HCT116 (cell line): ENCODE measurements around the gene ZIC5.

Experiments
- CTCF ChIP-seq, 3 experiments: fragments of 200-600 bp in 1 of 3; sonication (generic) in 1 of 3; IDR thresholded peaks in 2 of 3; conservative IDR thresholded peaks in 1 of 3; 2 replicates each; pipeline ENCODE4 v1.5.1; 2012 to 2017; ENCODE audit warnings: low read depth in 2 of 3, low read length in 2 of 3, antibody characterized with exemption in 1 of 3, borderline replicate concordance in 1 of 3, control low read depth in 1 of 3, mild to moderate bottlenecking in 1 of 3, mixed read lengths in 1 of 3, mixed run types in 1 of 3, moderate library complexity in 1 of 3; ENCODE audit not compliant: insufficient read depth in 1 of 3
- EGR1 ChIP-seq: IDR thresholded peaks from 2 replicates; pipeline ENCODE4 v1.6.1; 2012; ENCODE audit warnings: low read depth
- EZH2 ChIP-seq: fragments of 200-600 bp; sonication (generic); IDR thresholded peaks from 2 replicates; pipeline ENCODE4 v1.6.1; 2017; ENCODE audit warnings: antibody characterized with exemption, mixed run types
- EZH2phosphoT487 ChIP-seq: fragments of 200-600 bp; IDR thresholded peaks from 2 replicates; pipeline ENCODE4 v1.6.1; 2018; ENCODE audit warnings: antibody characterized with exemption, borderline replicate concordance
- JUND ChIP-seq: IDR thresholded peaks from 2 replicates; pipeline ENCODE4 v1.6.1; 2012
- MAX ChIP-seq: IDR thresholded peaks from 2 replicates; pipeline ENCODE4 v1.6.1; 2012
- POLR2A ChIP-seq: IDR thresholded peaks from 2 replicates; pipeline ENCODE4 v1.7.0; 2011; ENCODE audit warnings: borderline replicate concordance; ENCODE audit not compliant: insufficient read depth, insufficient read length; ENCODE audit errors: extremely low read depth
- POLR2AphosphoS5 ChIP-seq: IDR thresholded peaks from 2 replicates; pipeline ENCODE4 v1.6.1; 2011; ENCODE audit warnings: mild to moderate bottlenecking, low read depth, low read length, moderate library complexity
- REST ChIP-seq: IDR thresholded peaks from 2 replicates; pipeline ENCODE4 v1.6.1; 2012; ENCODE audit warnings: low read depth
- SIN3A ChIP-seq: IDR thresholded peaks from 2 replicates; pipeline ENCODE4 v1.6.1; 2012; ENCODE audit warnings: low read depth
- SP1 ChIP-seq: IDR thresholded peaks from 2 replicates; pipeline ENCODE4 v1.6.1; 2012; ENCODE audit warnings: low read depth
- ZBTB33 ChIP-seq: IDR thresholded peaks from 2 replicates; pipeline ENCODE4 v1.6.1; 2011; ENCODE audit warnings: mild to moderate bottlenecking, low read length, moderate library complexity; ENCODE audit not compliant: insufficient replicate concordance; ENCODE audit errors: extremely low read depth
- ZFX ChIP-seq: fragments of 450-650 bp; IDR thresholded peaks from 2 replicates; pipeline ENCODE4 v1.6.1; 2017
- ZNF274 ChIP-seq: fragments of 200-500 bp; sonication (Bioruptor generic); IDR thresholded peaks from 2 replicates; pipeline ENCODE4 v1.6.1; 2014; ENCODE audit warnings: mild to moderate bottlenecking, low read depth, low read length, inconsistent platforms

GRCh38 chr13:99955107-99955746 lies 16.3 kb downstream of the ZIC5 start:
- no peak for TF ChIP-seq POLR2A
- no peak for TF ChIP-seq EZH2
- TF ChIP-seq POLR2AphosphoS5, result no peak
- no peak for TF ChIP-seq CTCF (IDR thresholded peaks at IDR 0.05 in 2 of 3, conservative IDR thresholded peaks at IDR 0.05 in 1 of 3; ENCODE audit: borderline replicate concordance in 1 of 3, insufficient read depth in 1 of 3, low read depth in 2 of 3, low read length in 2 of 3)
- TF ChIP-seq EGR1, result no peak
- no peak for TF ChIP-seq ZBTB33
- TF ChIP-seq REST, result no peak
- TF ChIP-seq SIN3A, result no peak
- TF ChIP-seq SP1, result no peak
- TF ChIP-seq MAX, result no peak
- TF ChIP-seq EZH2phosphoT487, result no peak
- no peak for TF ChIP-seq ZFX
- no peak for TF ChIP-seq ZNF274
- TF ChIP-seq JUND, result no peak
